ENCODE results near the gene ZBTB20. TPM values are rescaled to one million over a fixed set of nuclear protein-coding genes. Genes with fewer than 3 reads are reported as not detected.

ZBTB20 gene
- total RNA-seq, 1 donor from 2014 or later = 32.5 TPM

- H3K4me3 ChIP-seq (ENCODE audit: low read depth, low read length) = no peak overlapping the region
- TF ChIP-seq CTCF (IDR thresholded peaks at IDR 0.05; ENCODE audit: insufficient read depth, low read length, poor library complexity, severe bottlenecking) = no peak
- no peak for DNase-seq (ENCODE audit: low read depth)
These were observed 696.0 kb downstream of the ZBTB20 start for GRCh38 chr3:114451051-114451451.

GRCh38 chr3:114450008-114450596 lies 697.0 kb downstream of the ZBTB20 start:
- H3K27me3 ChIP-seq (ENCODE audit: control insufficient read depth, insufficient read depth, low read length) = no peaks in the 10 kb centered on the region
- no peaks in the 10 kb centered on the region for H3K36me3 ChIP-seq (ENCODE audit: control insufficient read depth, insufficient read depth, low read length)
- H3K4me3 ChIP-seq (ENCODE audit: low read depth, low read length) = no peak overlapping the region
- DNase-seq (ENCODE audit: low read depth) = no peak
- TF ChIP-seq CTCF (IDR thresholded peaks at IDR 0.05; ENCODE audit: insufficient read depth, low read length, poor library complexity, severe bottlenecking) = no peak

More at GRCh38 chr3:114451051-114451451, 696.0 kb downstream of the ZBTB20 start:
- Histone ChIP-seq H3K36me3 (ENCODE audit: control insufficient read depth, insufficient read depth, low read length) (no peaks in the 10 kb centered on the region), H3K27me3 (ENCODE audit: control insufficient read depth, insufficient read depth, low read length) (no peaks in the 10 kb centered on the region)

- TF ChIP-seq CTCF (IDR thresholded peaks at IDR 0.05; ENCODE audit: insufficient read depth, low read length, poor library complexity, severe bottlenecking) = no peak
- DNase-seq (ENCODE audit: low read depth) = no peak
- Histone ChIP-seq H3K4me3 (ENCODE audit: low read depth, low read length) (no peak overlapping the region), H3K27me3 (ENCODE audit: control insufficient read depth, insufficient read depth, low read length) (no peaks in the 10 kb centered on the region), H3K36me3 (ENCODE audit: control insufficient read depth, insufficient read depth, low read length) (no peaks in the 10 kb centered on the region)
These were observed 697.6 kb downstream of the ZBTB20 start for GRCh38 chr3:114449271-114450007.

- no peaks in the 10 kb centered on the region for H3K36me3 ChIP-seq (ENCODE audit: control insufficient read depth, insufficient read depth, low read length)
- H3K4me3 ChIP-seq (ENCODE audit: low read depth, low read length) = no peak overlapping the region
- TF ChIP-seq CTCF (IDR thresholded peaks at IDR 0.05; ENCODE audit: insufficient read depth, low read length, poor library complexity, severe bottlenecking) = no peak
- DNase-seq (ENCODE audit: low read depth) = no peak
- H3K27me3 ChIP-seq (ENCODE audit: control insufficient read depth, insufficient read depth, low read length) = no peaks in the 10 kb centered on the region
These were observed 699.1 kb downstream of the ZBTB20 start for GRCh38 chr3:114447950-114448479.

GRCh38 chr3:114447545-114447944 lies 699.5 kb downstream of the ZBTB20 start:
- Histone ChIP-seq H3K27me3 (ENCODE audit: control insufficient read depth, insufficient read depth, low read length) (no peaks in the 10 kb centered on the region), H3K4me3 (ENCODE audit: low read depth, low read length) (no peak overlapping the region), H3K36me3 (ENCODE audit: control insufficient read depth, insufficient read depth, low read length) (no peaks in the 10 kb centered on the region)
- no peak for DNase-seq (ENCODE audit: low read depth)
- TF ChIP-seq CTCF (IDR thresholded peaks at IDR 0.05; ENCODE audit: insufficient read depth, low read length, poor library complexity, severe bottlenecking) = no peak
